ENCODE results near the gene ZBTB32.
"Not testable (repeated sequence)": the region's sequence is repeated elsewhere in the genome, so short reads cannot be mapped to it uniquely, and the experiment has no call there.

The ZBTB32 gene

GRCh38 chr19:35704218-35704617 is at the start of gene ZBTB32:
ZBTB32 (plus strand) TSS chr19:35704558; CDS start chr19:35714627, 10,069 bp downstream.
- DNase-seq: no peak

DNA sequence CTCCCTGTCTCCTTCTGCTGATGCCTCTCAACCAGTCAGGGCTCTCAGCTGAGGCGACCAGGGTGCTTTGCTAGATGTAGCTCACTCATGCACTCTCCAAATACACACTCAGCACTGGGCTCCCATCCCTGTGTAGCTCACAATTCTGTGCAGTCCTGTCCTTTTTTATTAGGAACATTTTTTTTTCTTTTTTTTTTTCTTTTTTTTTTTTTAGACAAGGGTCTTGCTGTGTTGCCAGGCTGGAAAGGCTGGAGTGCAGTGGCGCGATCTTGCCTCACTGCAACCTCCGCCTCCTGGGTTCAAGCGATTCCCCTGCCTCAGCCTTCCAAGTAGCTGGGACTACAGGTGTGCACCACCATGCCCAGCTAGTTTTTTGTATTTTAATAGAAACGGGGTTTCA is 49.5 kb upstream of the ZBTB32 start:
- DNase-seq: not testable (repeated sequence)

DNA sequence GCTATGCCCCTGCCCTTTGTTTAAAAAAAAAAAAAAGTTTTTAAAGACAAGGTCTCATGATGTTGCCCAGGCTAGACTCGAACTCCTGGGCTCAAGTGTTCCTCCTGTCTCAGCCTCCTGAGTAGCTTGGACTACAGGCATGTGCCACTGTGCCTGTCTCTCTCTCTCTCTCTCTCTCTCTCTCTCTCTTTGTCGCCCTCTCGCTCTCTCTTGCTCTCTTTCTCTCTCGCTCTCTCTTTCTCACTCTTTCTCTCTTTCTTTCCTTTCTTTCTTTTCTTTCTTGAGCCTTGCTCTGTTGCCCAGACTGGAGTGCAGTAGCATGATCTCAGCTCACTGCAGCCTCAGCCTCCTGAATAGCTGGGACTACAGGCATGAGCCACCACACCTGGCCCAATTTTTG is 48.8 kb upstream of the ZBTB32 start:
- no peak for DNase-seq

GRCh38 chr19:35656700-35657099 is 47.7 kb upstream of the ZBTB32 start:
- no peak for DNase-seq

- DNase-seq: no peak
Measured at GRCh38 chr19:35657904-35658700, 46.3 kb upstream of the ZBTB32 start.

- DNase-seq: no peak
Measured at GRCh38 chr19:35661995-35662340, 42.4 kb upstream of the ZBTB32 start.

- DNase-seq: no peak
Measured at GRCh38 chr19:35663981-35664380, 40.4 kb upstream of the ZBTB32 start.

- DNase-seq: no peak
Measured at GRCh38 chr19:35665157-35665556, 39.2 kb upstream of the ZBTB32 start.

DNA sequence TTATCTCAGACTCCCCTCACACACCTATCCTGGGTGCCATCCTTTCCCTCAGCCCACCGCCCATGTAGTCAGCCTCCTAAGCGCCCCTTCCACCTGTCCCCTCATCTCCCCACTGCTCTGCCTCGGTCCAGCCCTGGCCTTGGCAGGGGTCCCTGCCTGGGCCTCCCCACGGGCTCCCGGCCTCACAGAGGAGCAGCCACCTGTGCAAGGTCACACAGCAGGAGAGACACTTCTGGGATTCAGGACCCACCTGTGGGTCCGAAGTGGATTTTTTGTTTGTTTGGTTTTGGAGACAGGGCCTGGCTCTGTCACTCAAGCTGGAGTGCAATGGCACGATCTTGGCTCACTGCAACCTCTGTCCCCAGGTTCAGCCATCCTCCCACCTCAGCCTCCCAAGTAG is 38.8 kb upstream of the ZBTB32 start:
- no peak for DNase-seq

DNA sequence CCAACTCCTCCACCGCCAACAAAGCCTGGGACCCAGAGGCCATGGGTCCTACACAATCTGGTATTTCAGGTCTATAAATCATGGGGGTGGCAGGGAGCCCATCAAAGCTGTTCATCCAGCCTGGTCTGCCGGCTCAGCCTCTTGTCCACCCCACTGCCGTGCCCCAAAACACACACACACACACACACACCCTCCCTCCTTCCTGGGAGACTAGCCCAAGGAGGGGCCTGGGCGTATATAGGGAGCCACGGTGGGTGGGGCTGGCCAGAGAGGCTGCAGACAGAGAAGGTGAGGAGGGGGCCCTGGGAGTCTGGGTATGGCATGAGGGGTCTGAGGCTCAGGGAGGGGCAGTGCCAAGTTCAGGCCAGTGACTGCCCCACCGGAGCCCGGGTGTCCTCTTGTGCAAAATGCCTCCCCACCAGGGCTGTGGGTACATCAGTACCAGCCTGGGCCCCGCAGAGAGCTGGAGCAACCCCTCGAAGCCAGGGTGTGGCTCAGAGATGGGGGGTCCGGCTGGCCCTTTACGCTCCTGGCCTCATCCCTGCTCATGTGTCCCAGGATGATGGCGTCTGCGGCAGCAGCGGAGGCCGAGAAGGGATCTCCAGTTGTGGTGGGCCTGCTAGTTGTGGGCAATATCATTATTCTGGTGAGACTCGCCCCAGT is 38.0 kb upstream of the ZBTB32 start, which contains the start of gene UPK1A:
Gene UPK1A, plus strand, starts transcription at position 267 of the 663 bp plus-strand sequence. Its CDS starts 296 bp downstream, at position 563.
- DNase-seq: no peak

DNA sequence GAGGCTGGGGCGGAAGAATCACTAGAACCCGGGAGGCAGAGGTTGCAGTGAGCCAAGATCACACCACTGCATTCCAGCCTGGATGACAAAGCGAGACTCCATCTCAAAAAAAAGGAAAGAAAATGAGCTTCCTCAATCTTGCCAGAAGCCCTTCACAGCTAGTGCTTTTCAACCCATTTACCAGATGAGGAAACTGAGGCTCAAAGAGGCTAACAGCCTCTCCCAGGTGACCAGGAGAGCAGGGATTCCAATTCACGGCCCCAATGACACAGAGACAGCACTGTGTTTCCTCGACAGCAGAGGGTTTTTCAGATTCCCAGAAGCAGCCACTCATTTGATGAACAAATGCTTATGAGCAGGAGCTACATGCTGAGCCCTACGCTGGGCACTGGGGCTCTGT is 34.8 kb upstream of the ZBTB32 start:
- no peak for DNase-seq

DNA sequence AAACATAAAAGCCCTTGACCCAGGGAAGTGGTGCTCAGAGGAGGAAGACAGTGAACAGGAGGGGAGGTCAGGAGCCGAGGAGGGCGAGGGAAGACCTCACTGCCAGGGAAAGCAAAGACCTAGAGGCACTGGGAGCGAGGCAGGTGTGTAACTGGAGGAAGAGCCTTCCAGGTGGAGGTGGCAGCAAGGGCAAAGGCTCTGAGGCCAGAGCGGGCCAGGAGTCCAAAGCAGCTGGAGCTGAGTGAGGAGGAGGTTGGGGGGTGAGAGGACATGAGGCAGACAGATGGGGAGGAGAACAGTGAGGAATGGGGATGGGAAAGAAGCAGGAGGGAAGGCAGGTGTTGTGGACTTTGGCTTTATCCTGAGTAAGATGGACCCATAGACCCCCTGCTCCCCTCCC is 34.4 kb upstream of the ZBTB32 start:
- no peak for DNase-seq

DNA sequence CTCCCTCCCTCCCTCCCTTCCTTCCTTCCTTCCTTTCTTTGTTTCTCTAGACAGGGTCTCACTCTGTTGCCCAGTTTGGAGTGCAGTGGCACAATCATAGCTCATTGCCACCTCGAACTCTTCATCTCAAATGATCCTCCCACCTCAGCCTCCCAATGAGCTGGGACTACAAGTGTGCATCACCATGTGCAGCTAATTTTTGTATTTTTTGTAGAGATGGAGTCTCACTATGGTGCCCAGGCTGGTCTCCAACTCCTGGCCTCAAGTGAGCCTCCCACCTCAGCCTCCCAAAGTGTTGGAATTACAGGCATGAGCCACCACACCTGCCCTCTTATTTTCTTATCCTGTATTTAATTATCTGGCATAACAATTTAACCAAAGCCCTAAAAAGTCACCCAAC is 33.7 kb upstream of the ZBTB32 start:
- no peak for DNase-seq

GRCh38 chr19:35671818-35672217 is 32.5 kb upstream of the ZBTB32 start:
- DNase-seq: no peak

DNA sequence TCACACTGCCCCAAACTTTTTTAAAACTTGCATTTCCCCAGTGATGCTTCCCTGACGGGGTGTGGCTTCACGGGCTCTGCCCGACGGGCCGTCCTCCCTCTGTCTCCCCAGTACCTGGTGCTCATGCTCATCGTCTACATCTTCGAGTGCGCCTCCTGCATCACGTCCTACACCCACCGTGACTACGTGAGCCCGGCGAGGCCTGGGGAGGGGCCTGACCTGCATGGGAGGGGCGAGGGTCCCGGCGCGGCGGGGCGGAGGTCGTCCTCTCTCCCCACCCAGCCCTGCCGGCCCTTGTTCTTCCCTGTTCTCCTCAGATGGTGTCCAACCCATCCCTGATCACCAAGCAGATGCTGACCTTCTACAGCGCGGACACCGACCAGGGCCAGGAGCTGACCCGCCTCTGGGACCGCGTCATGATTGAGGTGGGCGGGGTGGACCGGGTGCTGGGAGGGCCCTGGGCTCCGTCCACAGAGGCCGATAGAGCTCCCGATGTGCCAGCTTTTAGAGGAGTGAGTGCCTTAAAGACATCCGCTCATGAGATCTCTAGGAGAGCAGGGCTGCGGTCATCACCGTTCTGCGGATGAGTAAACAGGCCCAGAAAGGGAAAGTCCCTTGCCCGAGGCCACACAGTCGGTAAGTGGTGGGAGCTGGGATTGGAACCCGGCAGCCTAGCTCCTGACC is 31.1 kb upstream of the ZBTB32 start:
- DNase-seq: peak; percentile 48

GRCh38 chr19:35675589-35676140 is 28.7 kb upstream of the ZBTB32 start:
- DNase-seq: no peak

- no peak for DNase-seq
Measured at GRCh38 chr19:35689836-35690235, 14.5 kb upstream of the ZBTB32 start.

GRCh38 chr19:35691106-35691505 is 13.3 kb upstream of the ZBTB32 start:
- DNase-seq: not testable (repeated sequence)

DNA sequence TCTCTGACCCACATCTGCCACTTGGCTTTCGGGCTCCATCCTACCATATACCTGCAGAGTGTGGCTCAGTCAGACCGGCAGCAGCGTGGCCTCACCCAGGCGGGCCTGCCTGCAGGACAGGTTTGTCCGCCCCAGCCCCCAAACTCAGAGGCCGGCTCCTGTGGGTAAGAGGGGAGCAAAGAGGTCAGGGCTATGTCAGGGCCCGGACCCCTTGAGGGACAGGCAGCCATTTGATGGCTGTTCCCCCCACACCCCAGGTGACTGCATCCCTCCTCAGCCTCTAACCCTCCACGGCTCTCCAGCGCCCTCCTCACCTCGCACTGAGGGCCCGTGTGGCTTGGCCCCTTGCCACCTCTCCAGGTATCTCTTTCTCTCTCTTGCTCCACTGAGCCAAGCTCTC is 12.3 kb upstream of the ZBTB32 start:
- no peak for DNase-seq

- no peak for DNase-seq
Measured at GRCh38 chr19:35693422-35693821, 10.9 kb upstream of the ZBTB32 start.

GRCh38 chr19:35693835-35694599 is 10.3 kb upstream of the ZBTB32 start:
- peak; percentile 91 for DNase-seq

GRCh38 chr19:35695895-35696422 is 8.4 kb upstream of the ZBTB32 start:
- no peak for DNase-seq

DNA sequence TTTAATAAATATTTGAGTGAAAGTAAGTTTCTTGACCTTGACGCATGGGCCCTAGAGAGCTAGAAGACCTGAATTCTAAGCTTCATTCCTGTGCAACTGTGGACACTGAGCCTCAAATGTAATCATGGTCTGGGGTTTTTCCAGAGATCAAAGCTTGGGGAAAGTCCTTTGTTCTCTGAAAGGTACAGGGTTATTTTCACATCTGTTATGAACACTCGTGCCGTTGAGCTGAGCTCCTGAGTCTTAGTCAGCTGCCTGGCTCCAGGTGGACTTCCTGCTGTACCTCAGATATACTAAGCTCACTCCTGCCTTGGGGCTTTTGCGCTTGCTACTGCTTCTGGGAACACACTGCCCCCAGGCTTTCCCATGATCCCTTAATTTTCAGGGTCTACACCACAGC is 7.5 kb upstream of the ZBTB32 start:
- DNase-seq: no peak

Data from CD4-positive, alpha-beta T cell treated with Interleukin-4 for 4 hours (primary cell).